Measurements from ENCODE around the gene PTH2.
A peak's percentile ranks its signal among the peaks of the same experiment; 100 is the strongest.

PTH2 gene

DNA sequence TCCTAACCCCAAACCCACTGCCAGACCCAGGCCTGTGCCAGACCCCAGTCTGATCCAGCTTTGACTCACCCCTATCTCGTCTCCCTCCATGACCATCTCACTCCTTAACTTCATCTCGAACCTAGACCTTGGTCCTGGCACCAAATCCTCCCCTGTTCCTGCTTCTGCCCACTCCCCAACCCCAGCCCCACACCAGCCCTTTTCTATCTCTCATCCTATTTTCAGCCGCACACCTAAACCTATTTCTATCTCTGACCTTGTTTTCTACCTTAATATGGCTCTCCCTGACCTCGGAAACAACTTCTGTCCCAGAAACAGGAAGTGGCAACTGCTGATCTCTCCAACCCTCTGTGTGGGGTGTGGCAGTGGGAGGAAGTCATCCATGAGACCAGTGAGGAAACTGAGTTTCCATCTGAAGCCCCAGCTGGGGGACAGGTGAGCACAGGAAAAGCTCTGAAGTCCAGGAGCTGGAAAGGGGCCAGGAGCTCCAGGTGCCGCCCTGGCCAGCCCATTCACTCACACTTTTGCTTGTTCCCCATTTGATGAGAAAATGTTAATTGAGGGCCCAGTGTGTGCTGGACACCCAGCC lies 13.7 kb downstream of the PTH2 start:
- DNase-seq: peak; percentile 49

DNA sequence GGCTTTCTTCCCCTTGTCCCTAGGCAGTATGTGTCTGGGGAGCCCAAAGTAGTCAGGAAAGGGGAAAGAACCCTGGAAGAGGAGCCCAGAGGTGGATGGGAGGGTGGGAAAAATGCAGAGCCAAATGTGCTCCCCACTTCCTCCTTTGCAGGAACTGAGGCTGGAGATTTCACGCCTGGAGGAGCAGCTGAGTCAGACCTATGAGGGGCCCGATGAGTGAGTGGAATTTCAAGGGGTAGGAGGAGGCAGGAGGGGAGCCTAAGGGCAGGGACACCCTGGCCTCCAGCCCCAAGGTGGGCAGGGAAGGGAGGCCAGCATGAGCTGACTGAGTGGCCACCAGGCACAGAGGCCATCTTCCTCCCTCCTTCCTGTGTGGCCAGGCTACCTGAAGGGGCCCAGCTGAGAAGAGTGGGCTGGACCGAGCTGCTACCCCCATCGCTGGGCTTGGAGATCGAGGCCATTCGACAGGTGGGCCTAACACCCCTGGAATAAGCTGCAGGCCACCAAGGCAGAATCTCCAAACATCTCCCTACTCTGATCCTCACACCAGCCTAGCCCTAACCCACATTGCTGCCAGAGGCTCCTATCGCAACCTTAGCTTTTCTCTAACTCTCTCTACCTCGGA lies 14.3 kb downstream of the PTH2 start:
- DNase-seq: no peak

DNA sequence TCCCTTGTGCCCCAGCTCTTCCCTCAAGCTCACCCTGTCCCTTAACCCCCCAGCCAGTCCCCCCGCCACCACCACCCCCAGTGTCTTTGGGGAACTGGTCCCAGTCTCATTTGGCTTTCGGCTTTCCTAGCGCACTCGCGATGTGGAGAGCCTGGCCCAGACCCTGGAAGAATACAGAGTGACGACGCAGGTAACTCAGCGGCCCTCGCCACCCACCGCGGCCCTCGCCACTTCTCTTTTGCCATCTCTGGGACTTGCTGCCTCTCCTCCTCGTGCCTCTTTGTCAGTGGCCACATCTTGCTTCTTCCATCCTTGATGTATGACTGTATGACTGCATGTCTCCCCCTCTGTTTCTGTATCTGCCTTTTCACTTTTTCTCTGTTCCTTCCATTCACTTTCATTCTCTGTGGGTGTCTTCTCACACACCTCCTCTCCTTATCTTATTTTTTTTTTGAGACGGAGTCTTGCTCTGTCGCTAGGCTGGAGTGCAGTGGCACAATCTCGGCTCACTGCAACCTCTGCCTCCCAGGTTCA lies 15.7 kb downstream of the PTH2 start:
- no peak for DNase-seq

DNA sequence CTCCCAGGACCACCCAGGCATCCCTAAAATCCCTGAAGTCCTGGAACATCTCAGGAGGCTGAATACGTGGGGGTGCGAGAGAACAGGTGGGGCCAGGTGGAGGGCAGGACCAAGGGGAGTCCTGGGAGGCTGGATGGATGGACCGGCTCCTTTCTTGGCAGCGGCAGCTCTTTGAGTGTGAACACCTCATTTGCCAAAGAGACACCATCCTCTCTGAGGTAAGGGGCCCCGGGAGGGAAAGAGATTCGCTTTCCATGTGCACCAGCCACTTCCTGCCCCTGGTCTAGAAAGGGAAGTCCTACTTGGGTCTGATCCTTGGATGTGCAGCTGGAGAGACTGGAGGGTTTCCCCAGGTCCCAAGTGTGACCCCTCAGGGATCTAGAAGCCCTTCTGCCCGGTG lies 16.2 kb downstream of the PTH2 start:
- no peak for DNase-seq

DNA sequence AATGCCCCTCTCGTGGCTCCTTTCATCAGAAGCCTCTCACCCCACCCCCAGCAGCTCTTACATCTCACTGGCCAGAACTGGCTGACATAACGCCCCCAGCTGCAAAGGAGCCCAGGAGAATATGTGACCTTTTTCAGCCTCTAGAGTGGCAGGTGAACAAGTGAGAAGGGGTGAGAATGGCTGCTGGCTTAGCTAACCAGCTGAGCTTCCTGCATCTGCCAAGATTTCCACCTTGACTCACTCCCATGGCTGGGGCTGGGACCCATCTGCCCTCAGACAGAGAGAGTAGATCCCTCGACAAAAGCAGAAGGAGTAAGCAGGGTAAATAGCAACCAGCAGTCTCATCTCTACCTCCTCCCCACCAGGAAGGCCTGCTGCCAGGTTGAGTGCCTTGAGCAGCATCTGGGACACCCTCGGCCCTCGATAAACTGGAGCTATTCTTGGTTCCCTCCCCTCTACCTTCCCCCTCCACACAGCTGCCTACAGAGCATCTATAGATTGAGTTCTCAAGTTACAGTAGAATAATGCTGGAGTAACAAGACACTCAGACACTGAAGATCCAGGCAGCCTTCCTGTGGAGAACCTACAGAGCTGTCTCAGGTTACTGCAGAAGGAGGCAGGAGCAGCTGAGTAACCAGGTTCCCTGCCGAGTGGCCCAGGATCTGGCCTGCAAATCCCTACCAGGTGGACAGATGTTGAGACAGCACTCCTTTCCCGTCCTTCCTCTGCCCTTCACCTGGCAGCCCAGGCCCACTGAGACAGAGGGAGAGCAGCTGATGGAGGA lies 19.6 kb downstream of the PTH2 start:
- no peak for DNase-seq

DNA sequence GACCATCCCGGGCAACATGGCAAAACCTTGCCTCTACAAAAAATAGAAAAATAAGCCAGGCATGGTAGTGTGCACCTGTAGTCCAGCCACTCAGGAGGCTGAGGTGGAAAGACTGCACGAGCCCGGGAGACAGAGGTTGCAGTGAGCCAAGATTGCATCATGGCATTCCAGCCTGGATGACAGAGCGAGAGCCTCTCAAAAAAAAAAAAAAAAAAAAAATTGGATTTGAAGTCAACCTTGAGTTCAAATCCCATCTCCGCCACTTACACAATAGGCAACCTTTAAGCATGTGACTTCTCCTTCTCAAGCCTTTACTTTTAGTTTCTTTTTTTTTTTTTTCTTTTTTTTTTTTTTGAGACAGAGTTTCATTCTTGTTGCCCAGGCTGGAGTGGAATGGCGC lies 23.2 kb downstream of the PTH2 start:
- DNase-seq: no peak

DNA sequence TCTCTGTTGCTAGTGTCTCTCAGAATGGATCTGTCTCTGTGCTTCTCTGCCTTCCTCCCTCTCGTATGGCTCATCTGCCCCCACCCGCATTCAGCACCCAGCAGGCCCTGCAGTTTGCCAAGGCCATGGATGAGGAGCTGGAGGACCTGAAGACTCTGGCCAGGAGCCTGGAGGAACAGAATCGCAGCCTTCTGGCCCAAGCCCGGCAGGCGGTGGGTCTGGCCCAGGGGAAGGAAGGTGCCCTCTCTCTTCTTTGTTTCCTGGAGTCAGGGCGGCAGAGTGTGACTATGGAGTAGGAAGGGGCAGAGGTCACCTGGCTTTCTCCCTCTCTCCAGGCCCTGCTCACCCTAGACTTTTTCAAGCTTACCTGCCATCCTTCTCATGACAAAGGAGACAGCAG lies 24.3 kb downstream of the PTH2 start:
- DNase-seq: no peak

DNA sequence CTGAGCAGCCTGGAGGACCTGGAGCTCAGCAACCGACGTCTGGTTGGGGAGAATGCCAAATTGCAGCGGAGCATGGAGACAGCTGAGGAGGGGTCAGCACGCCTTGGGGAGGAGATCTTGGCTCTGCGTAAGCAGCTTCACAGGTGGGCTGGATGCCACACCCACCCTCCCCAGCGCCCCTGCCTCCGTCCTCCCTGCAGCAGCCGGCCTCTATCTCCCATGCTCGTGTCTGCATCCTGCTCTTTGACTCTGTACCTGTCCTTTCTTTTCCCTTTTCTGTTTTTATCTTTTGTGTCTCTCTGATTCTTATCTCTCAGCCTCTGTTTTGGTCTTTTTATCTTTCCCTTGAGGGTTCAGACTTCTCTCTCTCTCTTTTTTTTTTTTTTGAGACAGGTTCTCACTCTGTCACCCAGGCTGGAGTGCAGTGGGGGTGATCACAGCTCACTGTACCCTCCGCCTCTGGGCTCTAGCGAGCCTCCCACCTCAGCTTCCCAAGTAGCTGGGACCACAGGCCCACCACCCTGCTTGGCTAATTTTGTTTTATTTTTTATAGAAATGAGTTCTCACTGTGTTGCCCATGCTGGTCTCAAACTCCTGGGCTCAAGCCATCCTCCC lies 25.1 kb downstream of the PTH2 start:
- no peak for DNase-seq

DNA sequence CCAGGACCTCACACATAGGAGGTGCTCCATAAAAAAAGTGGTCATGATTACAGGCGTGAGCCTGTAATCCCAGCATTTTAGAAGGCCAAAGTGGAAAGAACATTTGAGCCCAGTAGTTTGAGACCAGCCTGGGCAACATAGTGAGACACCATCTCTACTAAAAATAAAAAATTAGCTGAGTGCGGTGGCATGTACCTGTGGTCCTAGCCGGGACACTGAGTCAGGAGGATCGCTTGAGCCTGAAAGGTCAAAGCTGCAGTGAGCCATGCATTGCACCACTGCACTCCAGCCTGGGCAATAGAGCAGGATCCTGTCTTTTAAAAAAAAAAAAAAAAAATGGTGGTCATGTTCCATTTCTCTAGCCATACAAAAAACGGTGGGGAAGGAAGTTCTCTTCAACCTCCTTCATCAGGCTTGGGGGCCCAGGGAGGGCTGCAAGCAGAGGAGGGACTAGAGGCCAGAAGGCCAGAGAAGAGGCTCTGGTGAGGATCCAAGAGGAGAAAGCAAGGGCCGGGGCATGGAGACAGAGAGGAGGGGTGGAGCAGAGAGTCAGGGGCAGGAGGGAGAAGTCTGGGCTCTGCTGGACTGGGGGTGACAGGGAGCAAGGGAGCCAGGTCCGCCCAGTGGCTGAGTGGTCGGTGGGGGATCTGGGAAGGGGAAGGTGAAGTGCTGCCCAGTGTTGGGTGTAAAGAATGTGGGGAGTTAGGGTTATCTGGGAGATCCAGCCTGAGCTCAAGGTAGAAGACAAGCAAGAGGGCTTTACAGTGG lies 26.3 kb downstream of the PTH2 start:
- no peak for DNase-seq

DNA sequence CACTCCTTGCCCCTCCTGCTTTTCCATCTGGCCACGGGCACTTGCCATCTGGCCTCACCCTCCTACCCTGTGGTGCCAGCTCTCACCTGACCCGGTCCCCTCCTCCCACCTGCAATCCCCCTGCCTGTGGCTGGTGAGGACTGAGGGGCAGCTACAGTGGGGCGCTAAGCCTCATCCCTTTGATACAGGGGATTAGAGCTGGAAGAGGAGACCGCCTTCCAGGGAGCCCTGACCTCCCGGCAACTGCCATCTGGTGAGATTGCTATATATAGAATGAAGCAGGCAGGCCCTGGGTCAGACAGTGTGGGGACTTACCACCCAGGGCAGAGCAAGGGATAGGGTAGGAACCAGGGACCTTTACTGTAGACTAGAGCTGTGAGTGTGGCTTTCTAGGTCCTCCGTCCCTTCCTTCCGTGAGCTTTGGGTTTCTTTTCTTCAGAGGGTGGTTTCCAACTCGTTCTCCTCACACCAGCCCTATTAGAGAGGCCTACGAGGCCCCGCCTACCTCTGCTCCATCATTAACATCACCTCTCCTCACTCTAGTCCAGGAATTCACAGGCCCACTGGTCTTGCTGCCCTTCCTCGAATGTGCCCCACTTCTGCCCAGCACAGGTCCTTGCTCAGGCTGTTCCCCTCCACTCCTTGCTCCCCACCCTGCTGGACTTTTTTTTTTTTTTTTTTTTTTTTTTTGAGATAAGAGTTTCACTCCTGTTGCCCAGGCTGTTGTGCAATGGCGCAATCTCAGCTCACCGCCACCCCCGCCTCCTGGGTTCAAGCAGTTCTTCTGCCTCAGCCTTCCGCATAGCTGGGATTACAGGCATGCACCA lies 27.4 kb downstream of the PTH2 start:
- no peak for DNase-seq

DNA sequence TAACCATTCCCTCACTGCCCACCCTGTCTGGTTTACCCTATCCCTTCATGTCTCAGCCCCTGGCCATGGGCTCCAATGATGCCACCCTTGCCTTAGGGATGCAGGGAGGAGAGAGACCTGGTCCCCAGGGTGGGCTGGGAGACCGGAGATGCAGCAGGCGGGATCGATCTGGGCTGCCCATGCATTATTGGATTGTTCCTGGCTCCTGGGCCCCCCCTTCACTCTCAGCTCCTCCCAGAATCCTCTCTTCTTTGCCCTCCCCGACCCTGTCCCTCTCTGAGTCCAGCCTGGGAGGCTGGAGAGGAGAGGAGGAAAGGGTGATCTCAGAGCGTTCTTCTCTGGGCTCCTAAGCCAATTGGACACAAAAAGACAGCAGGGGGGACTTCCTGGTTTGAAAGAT lies 29.4 kb downstream of the PTH2 start:
- no peak for DNase-seq

DNA sequence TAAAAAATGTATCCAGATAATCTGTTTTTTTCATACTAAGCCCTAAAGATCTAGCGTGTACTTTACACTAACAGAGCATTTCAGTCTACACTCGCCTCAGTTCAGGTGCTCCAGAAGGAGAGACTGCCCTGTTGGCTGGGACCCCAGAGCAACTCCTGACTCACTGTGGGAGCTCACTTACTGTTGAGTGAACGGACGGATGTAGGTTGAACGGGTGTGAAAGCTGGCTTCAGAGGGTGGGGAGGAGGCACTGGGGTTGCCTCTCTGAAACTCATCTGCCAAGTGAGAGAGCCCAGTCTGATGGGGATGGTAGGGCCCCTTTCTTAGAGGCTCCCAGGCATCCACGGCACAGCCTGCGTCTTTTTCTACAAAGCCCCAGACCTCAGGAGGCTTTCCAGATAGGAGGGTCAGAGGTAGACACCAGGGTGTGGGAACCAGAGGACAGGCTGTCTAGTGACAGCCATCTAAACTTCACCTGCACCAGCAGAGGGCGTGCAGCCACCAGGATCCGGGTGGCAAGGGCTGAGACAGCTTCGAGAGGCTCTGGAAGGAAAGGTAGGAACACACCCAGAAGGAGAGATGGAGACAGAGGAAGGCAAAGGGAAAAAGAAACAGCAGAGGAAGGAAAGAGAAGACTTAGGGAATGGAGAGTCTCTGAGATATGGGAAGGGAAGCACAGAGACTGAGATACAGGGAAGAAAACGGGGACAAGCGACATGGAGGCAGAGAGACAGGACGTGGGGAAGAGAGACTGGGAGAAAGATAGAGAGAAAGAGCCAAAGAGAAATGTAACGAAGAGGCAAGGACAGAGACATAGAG lies 31.5 kb downstream of the PTH2 start:
- peak; percentile 85 for DNase-seq

DNA sequence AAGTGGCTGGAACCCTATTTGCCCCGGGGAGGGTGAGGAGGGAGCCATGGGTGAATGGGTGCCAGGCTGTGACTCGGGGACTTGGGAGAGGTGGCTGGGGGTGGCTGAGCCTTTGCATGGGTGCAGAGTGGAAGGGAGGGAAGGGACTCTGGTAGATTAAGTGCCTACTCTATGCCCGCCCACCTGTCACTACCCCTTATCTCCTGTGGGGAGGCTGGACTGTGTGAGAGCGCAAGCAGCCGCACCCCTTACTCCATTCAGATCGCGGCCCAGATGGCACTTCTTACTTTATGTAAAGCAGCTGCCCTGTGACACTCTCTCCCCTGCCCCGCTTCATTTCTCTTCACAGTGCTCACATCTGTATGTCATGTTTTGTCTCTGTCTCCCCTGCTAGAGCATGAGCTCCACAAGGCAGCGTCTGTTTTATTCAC lies 32.3 kb downstream of the PTH2 start:
- DNase-seq: no peak

DNA sequence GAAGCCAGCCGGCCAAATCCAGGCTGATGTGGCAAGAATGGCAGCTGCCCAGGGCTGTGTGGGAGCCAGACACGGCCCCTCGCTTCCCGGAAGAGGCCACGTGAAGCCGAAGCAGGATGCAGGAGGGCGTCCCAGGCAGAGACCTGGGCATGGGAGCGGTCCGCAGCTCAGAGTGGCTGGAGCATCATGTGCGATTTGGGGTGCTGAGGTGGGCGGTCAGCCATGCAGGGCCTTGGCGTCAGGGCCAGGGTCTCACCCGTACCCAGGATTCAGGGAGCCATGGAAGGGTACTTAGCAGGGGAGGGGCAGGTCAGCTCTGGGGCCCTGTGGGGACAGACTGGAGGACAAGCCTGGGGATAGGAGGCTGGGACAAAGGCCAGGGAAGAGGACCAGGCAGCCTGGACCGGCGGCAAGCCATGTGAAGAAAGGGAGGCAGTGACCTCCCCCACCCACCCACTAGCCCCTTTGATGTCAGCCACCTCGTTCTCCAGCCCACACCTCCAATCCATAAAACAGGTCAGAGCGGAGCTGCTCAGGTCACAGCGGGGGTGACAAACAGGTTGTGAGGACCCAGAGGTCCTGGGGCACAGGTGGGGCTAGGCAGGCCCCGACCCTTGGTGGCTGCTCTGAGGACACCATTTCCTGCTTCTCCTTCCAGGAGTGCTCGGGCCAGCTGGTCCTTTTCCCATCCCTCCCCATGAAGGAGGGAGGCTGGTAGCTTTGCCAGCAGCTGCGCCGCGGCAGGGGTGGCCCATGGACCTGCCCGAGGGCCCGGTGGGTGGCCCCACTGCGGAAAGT lies 32.9 kb downstream of the PTH2 start:
- DNase-seq: no peak

DNA sequence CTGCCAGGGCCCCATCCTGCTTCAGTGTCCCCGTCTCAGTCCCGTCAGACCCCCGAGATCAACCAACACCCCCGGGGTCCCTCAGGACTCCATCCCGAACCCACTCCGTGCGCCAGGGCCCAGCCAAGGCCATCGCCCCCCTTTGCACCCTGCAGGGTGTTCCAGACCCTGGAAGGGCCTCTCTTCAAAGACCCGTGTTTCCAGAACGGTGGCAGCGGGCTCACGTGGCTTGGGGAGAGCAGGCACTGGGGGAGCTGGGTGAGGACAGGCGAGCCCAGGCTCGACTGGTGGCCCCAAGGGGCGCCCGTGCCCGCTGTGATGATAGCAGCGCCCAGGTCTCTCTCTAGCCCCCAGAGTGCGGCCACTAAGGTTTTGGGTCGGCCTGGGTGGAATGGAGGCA lies 33.8 kb downstream of the PTH2 start:
- DNase-seq: no peak

DNA sequence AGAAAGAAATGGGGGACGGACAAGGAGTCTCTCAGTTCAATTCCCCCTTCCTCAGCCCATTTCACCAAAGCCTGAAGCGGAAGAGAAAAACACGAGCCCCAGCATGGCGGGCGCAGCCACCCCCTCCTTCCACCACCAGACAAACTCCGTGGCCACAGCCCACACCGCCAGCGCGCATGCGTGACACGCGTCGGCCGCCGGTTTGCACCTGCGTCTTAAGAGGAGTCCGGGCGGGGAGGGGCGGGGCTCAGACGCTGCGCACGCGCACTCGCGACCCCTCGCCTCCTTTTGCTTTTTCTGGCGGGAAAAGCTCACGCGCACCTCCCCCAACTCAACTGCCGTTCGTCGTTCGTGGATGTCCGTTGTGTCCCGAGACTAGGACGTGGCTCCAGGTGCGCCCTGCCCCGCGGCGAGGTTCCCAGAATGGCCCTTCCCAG lies 35.3 kb downstream of the PTH2 start, which contains the start of gene KASH5:
Gene KASH5, plus strand, starts transcription at position 314 of the 437 bp plus-strand sequence. CDS start 2,635 bp downstream, outside the sequence.
- DNase-seq: peak; percentile 68

DNA sequence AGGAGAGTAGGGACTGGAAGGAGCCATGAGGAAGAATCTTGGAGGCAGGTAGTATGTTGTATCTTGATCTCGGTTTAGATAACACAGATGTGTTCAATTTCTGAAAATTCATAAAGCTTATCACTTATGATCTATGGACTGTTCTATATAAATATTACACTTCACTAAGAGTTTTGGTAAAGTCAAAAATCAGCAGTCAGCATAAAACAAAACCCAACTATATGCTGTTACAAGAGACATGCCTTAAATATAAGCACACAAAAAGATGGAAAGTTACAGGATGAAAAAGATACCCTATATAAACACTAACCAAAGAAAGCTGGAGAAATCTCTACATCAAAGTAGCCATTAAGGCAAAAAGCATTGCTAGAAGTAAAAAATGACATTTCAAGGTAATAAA lies 39.6 kb downstream of the PTH2 start:
- no peak for DNase-seq

DNA sequence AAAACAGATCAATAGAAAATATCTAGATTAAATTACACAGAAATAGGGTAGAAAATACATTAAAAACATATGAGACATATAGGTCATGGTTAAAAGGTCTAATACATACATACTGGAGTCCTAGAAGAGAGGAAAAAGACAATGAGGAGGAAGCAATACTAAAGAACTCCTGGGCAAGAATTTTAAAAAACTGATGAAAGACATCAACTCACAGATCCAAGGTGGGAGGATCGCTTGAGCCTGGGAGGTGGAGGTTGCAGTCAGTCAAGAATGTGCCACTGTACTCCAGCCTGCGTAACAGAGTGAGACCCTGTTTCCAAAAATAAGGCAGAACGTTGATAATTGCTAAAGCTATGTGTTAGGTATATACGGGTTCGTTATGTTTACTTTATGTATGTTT lies 40.6 kb downstream of the PTH2 start:
- DNase-seq: no peak

DNA sequence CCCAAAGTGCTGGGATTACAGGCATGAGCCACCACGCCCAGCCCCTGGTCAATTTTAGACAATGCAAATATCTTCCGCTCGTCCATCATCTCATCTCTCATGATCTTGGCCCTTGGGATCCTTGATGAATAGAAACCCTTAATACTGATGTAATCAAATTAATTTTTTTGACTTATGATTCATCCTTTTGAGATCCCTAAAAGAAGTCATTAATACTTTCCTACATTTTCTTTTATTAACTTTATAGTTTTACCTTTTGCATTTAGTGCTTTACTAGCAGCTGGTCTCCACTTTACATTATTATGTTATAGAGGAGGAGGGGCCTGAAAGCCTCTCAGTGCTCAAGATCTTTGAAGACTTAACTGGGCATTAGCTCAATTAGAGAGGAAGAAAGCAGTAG lies 42.9 kb downstream of the PTH2 start:
- DNase-seq: no peak

DNA sequence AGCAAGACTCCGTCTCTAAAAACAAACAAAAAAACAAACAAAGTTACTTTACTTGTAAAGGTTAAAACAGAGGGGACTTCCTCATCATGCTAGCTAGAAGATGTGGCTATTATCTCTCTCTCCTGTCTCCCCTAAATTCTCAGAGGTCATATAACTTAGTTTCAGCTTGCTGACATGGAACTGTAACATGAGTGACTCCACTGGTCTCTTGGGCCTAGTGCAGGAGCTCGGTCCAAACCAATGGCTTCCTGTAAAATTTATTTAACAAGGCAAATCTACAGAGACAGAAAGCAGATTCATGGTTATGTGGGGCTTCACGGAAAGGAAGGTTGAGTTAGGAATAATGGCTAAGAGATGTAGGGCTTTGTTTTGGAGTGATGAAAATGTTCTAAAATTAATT lies 44.7 kb downstream of the PTH2 start:
- DNase-seq: no peak
